Spleen (tissue), 11 donors: Measurements from ENCODE around the gene PSMD2. TPM values are rescaled to one million over a fixed set of nuclear protein-coding genes. Genes with fewer than 3 reads are reported as not detected.
A peak's percentile ranks its signal among the peaks of the same experiment; 100 is the strongest.

Source experiments
- DNase-seq: peaks from one replicate; pipeline ENCODE4 v3.0.0-alpha.2; 2020
- H3K27ac ChIP-seq, 8 donors: fragments of 200-600 bp; sonication (generic) in 7 of 8; 1 replicate in 4 of 8; 2 replicates in 4 of 8; pipeline versions ENCODE4 v1.5.0 to v1.8.0; 2016 to 2021; ENCODE audit warnings: inconsistent platforms in 4 of 8, mild to moderate bottlenecking in 4 of 8, moderate library complexity in 1 of 8
- H3K27me3 ChIP-seq, 7 donors: fragments of 200-600 bp; sonication (generic) in 6 of 7; replicated peaks in 1 of 7; 1 replicate in 4 of 7; 2 replicates in 3 of 7; pipeline versions ENCODE4 v1.5.0 to v1.8.0; 2016 to 2021; ENCODE audit warnings: inconsistent platforms in 3 of 7, mild to moderate bottlenecking in 1 of 7
- H3K36me3 ChIP-seq, 6 donors: fragments of 200-600 bp; sonication (generic) in 5 of 6; 1 replicate in 4 of 6; 2 replicates in 2 of 6; pipeline versions ENCODE4 v1.5.0 to v1.8.0; 2016 to 2021; ENCODE audit warnings: inconsistent platforms in 2 of 6
- H3K4me1 ChIP-seq, 6 donors: fragments of 200-600 bp; sonication (generic) in 5 of 6; 1 replicate in 3 of 6; 2 replicates in 3 of 6; pipeline versions ENCODE4 v1.5.0 to v1.8.0; 2016 to 2021; ENCODE audit warnings: inconsistent platforms in 3 of 6
- H3K4me3 ChIP-seq, 8 donors: fragments of 200-600 bp; sonication (generic) in 7 of 8; 1 replicate in 4 of 8; 2 replicates in 4 of 8; pipeline versions ENCODE4 v1.5.0 to v1.8.0; 2016 to 2021; ENCODE audit warnings: inconsistent platforms in 4 of 8, mild to moderate bottlenecking in 4 of 8, moderate library complexity in 2 of 8
- H3K9me3 ChIP-seq, 8 donors: fragments of 200-600 bp; sonication (generic) in 7 of 8; 1 replicate in 4 of 8; 2 replicates in 4 of 8; pipeline versions ENCODE4 v1.5.0 to v1.8.0; 2016 to 2021; ENCODE audit warnings: inconsistent platforms in 4 of 8
- CTCF ChIP-seq, 11 experiments: fragments of 200-600 bp in 7 of 11; fragments of 450-650 bp in 4 of 11; sonication (generic) in 4 of 11; IDR thresholded peaks in 8 of 11; conservative IDR thresholded peaks in 3 of 11; 1 replicate in 7 of 11; 2 replicates in 4 of 11; pipeline versions ENCODE4 v1.4.0 to v1.8.0; 2016 to 2021; ENCODE audit warnings: antibody characterized with exemption in 11 of 11, inconsistent platforms in 4 of 11, mild to moderate bottlenecking in 1 of 11
- POLR2A ChIP-seq, 3 donors: fragments of 450-650 bp; IDR thresholded peaks; one replicate each; pipeline ENCODE4 v1.5.1; 2017; ENCODE audit warnings: antibody characterized with exemption in 3 of 3, mild to moderate bottlenecking in 1 of 3
- POLR2AphosphoS5 ChIP-seq, 3 donors: sonication (generic); formaldehyde crosslinking; IDR thresholded peaks; one replicate each; pipeline ENCODE4 v1.5.1; 2017; ENCODE audit warnings: antibody characterized with exemption in 3 of 3
- WGBS, 5 donors: extraction: QIAGEN DNeasy Blood & Tissue Kit in 3 of 5; methylation state at CpG; one replicate each; pipeline versions ENCODE4 v1.1.5 to v1.1.7; 2013 to 2018; 5-methylcytosine and 5-hydroxymethylcytosine counted together
- intact Hi-C: fragments of 100-400 bp; cut with DNase I; formaldehyde crosslinking; loops from one replicate; pipeline ENCODE4 v1.15.0; 2023; ENCODE audit warnings: low total_unique reads
- polyA plus RNA-seq, 3 donors: library from polyadenylated mRNA; stranded (reverse); fragments of 200-250 nt; gene quantifications; one replicate each; pipeline ENCODE4 v1.2.1, GENCODE V29; 2013
- total RNA-seq, 7 donors: library from RNA; depleted of rRNA in 3 of 7; stranded (reverse); fragments of >200 nt in 3 of 7; fragmentation: NEBNext Ultra II Directional in 4 of 7; extraction: Animal tissue kit (Norgen Biotek cat#: 25700) in 4 of 7; gene quantifications; one replicate each; pipeline versions ENCODE4 v1.1.0 to v1.2.1, GENCODE V29; 2016 to 2021
- donor health status: healthy with polysubstance abuse.
- donor health status: DM: no; HTN: no; CAD: no; lungs with moderate emphysema.
- donor health status: DM: no; HTN: no; CAD: no.
- donor health status: Bipolar disorder and iron deficiency.
- donor health status: healthy.
- donor health status: DM: no; HTN: no; CAD: no.
- donor health status: DM: yes; HTN: yes; CAD: no.

PSMD2 gene
- total and polyA plus RNA-seq, 10 donors, result 53.8 to 191 (median 135) TPM

GRCh38 chr3:184327171-184327570 lies 28.1 kb downstream of the PSMD2 start:
- H3K4me1 ChIP-seq, result peaks cover 0 to 16% (median 7%) of the 10 kb centered on the region in 6 donors
- H3K27me3 ChIP-seq, result no peaks in the 10 kb centered on the region
- WGBS, 5 donors, result 93 to 97% (median 95%) methylated on average over 21 of the region's 21 CpGs
- no peak overlapping the region for H3K27ac ChIP-seq
- H3K36me3 ChIP-seq, result peaks cover 8 to 100% (median 100%) of the 10 kb centered on the region in 6 donors
- TF ChIP-seq CTCF (IDR thresholded peaks at IDR 0.05 in 8 of 11, conservative IDR thresholded peaks at IDR 0.05 in 3 of 11), result no peak
- TF ChIP-seq POLR2AphosphoS5 (IDR thresholded peaks at IDR 0.05), result peak in 2 of 3 donors; percentile 25 to 65
- no peak for TF ChIP-seq POLR2A (IDR thresholded peaks at IDR 0.05)
- no peak for DNase-seq
- no peak overlapping the region for H3K4me3 ChIP-seq
- intact Hi-C loops, result no loop called here
- no peaks in the 10 kb centered on the region for H3K9me3 ChIP-seq

- Histone ChIP-seq H3K27me3 (no peaks in the 10 kb centered on the region), H3K27ac (no peak overlapping the region), H3K4me1 (peaks cover 0 to 19% (median 8%) of the 10 kb centered on the region in 6 donors), H3K36me3 (peaks cover 11 to 100% (median 100%) of the 10 kb centered on the region in 6 donors), H3K9me3 (no peaks in the 10 kb centered on the region), H3K4me3 (no peak overlapping the region)
- 46 to 77% (median 60%) methylated on average over 3 of the region's 3 CpGs for WGBS, 5 donors
- intact Hi-C loops, result no loop called here
- DNase-seq, result no peak
- TF ChIP-seq POLR2AphosphoS5 (IDR thresholded peaks at IDR 0.05) (no peak), POLR2A (IDR thresholded peaks at IDR 0.05) (no peak)
Measured at GRCh38 chr3:184328516-184328915, 29.5 kb downstream of the PSMD2 start.

- no peak overlapping the region for H3K4me3 ChIP-seq
- peak overlapping the region in 3 of 8 donors; percentile 17 to 56 (median 33) for H3K27ac ChIP-seq
- peaks cover 11 to 80% (median 78%) of the 10 kb centered on the region in 6 donors for H3K36me3 ChIP-seq
- no peaks in the 10 kb centered on the region for H3K9me3 ChIP-seq
- 67 to 81% (median 71%) methylated on average over 10 of the region's 10 CpGs for WGBS, 5 donors
- intact Hi-C loops, result no loop called here
- no peak for TF ChIP-seq POLR2A (IDR thresholded peaks at IDR 0.05)
- TF ChIP-seq POLR2AphosphoS5 (IDR thresholded peaks at IDR 0.05), result peak in 2 of 3 donors; percentile 7 to 30
- peaks cover 8 to 58% (median 31%) of the 10 kb centered on the region in 6 donors for H3K4me1 ChIP-seq
- DNase-seq, result no peak
- no peaks in the 10 kb centered on the region for H3K27me3 ChIP-seq
Measured at GRCh38 chr3:184332370-184333090, 33.5 kb downstream of the PSMD2 start.

- 88 to 93% (median 89%) methylated on average over 6 of the region's 6 CpGs for WGBS, 5 donors
- Histone ChIP-seq H3K9me3 (no peaks in the 10 kb centered on the region), H3K4me1 (peaks cover 8 to 64% (median 35%) of the 10 kb centered on the region in 6 donors), H3K36me3 (peaks cover 11 to 73% (median 71%) of the 10 kb centered on the region in 6 donors), H3K4me3 (no peak overlapping the region), H3K27me3 (no peaks in the 10 kb centered on the region), H3K27ac (peak overlapping the region in 1 of 8 donors; percentile 33)
- intact Hi-C loops, result no loop called here
- DNase-seq, result no peak
- TF ChIP-seq CTCF (IDR thresholded peaks at IDR 0.05 in 8 of 11, conservative IDR thresholded peaks at IDR 0.05 in 3 of 11) (no peak), POLR2A (IDR thresholded peaks at IDR 0.05) (no peak), POLR2AphosphoS5 (IDR thresholded peaks at IDR 0.05) (no peak)
Measured at GRCh38 chr3:184333190-184333589, 34.1 kb downstream of the PSMD2 start.

GRCh38 chr3:184333700-184334099 lies 34.7 kb downstream of the PSMD2 start:
- H3K4me1 ChIP-seq, result peaks cover 8 to 70% (median 38%) of the 10 kb centered on the region in 6 donors
- TF ChIP-seq CTCF (IDR thresholded peaks at IDR 0.05 in 8 of 11, conservative IDR thresholded peaks at IDR 0.05 in 3 of 11), result no peak
- no peak for TF ChIP-seq POLR2A (IDR thresholded peaks at IDR 0.05)
- peak in 1 of 3 donors; percentile 17 for TF ChIP-seq POLR2AphosphoS5 (IDR thresholded peaks at IDR 0.05)
- H3K36me3 ChIP-seq, result peaks cover 10 to 68% (median 66%) of the 10 kb centered on the region in 6 donors
- peaks cover 0 to 5% (median 0%) of the 10 kb centered on the region in 7 donors for H3K27me3 ChIP-seq
- 76 to 88% (median 80%) methylated on average over 2 to 3 of the region's 3 CpGs for WGBS, 5 donors
- DNase-seq, result no peak
- no peaks in the 10 kb centered on the region for H3K9me3 ChIP-seq
- H3K4me3 ChIP-seq, result no peak overlapping the region
- intact Hi-C loops, result no loop called here
- peak overlapping the region in 2 of 8 donors; percentile 0 to 93 for H3K27ac ChIP-seq
